ENCODE results near the gene RPL28.
"Not testable (repeated sequence)": the region's sequence is repeated elsewhere in the genome, so short reads cannot be mapped to it uniquely, and the experiment has no call there.

Gene RPL28

DNA sequence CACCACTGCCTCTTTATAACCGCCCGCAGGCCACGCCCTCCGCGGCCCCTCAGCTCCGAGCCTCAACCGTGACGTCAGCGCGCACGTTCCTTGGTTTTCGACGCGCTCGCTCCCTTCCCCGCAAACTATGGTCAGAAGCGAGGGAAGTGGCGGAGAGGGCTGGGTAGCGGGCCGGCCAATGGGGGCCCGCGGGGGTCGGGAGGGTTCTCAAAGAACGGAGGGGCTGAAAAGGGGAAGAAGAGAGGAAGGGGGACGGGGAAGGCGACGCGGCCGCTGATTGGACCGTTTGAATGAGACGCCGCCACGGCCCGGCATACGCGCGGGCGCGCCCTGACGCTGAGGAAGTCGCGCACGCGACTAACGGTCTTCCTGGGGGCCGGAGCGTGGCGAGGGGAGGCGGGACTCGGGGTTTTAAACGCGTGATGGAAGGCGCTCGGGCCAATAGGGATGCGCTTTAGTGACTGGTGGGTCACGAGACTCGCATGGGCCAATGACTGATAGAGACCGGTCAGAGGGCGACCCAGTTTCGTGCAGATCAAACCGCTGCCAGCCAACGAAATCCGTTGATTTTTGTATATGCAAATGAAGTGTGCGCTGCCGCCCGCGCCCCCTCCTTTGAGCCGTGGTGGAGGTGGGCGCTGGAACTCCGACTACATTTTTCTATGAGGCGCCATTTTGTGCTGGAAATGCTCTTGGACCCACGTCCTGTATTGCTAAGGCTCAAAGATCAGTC, 22.2 kb downstream of the RPL28 start:
- Histone ChIP-seq H3K4me1 (no peaks in the 10 kb centered on the region; the same call in 1 of the 2 replicates), H3K4me3 (ENCODE audit: low read depth, low read length) (peak overlapping the region; percentile 51), H3K36me3 (peaks cover 36% of the 10 kb centered on the region), H3K27me3 (no peaks in the 10 kb centered on the region), H3K9me3 (no peaks in the 10 kb centered on the region)
- TF ChIP-seq, protein P1, sequence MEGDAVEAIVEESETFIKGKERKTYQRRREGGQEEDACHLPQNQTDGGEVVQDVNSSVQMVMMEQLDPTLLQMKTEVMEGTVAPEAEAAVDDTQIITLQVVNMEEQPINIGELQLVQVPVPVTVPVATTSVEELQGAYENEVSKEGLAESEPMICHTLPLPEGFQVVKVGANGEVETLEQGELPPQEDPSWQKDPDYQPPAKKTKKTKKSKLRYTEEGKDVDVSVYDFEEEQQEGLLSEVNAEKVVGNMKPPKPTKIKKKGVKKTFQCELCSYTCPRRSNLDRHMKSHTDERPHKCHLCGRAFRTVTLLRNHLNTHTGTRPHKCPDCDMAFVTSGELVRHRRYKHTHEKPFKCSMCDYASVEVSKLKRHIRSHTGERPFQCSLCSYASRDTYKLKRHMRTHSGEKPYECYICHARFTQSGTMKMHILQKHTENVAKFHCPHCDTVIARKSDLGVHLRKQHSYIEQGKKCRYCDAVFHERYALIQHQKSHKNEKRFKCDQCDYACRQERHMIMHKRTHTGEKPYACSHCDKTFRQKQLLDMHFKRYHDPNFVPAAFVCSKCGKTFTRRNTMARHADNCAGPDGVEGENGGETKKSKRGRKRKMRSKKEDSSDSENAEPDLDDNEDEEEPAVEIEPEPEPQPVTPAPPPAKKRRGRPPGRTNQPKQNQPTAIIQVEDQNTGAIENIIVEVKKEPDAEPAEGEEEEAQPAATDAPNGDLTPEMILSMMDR (IDR thresholded peaks at IDR 0.05; ENCODE audit: low read depth, low read length), result no peak
- DNase-seq, result peak; percentile 99

DNA sequence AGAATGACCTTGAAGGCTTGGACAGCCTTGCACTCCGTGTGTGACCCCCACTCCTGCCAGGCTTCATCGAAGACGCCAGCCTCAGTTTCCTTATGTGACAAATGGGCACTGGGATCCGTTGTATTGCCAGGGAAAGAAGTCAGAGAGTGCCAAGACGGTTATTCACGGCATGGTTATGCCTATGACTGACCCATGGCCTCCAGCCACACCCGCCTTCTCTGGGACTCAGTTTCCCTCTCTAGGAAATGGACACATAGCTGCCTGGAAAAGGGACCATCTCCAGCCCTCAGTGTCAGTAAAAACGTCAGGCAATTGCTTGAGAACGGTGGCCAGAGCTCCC, 22.8 kb downstream of the RPL28 start:
- peak overlapping the region; percentile 27 for H3K4me3 ChIP-seq (ENCODE audit: low read depth, low read length)
- H3K4me1 ChIP-seq, result no peaks in the 10 kb centered on the region; the same call in 1 of the 2 replicates
- TF ChIP-seq, protein P1 (IDR thresholded peaks at IDR 0.05; ENCODE audit: low read depth, low read length), result no peak
- no peaks in the 10 kb centered on the region for H3K27me3 ChIP-seq
- no peak for DNase-seq
- peaks cover 31% of the 10 kb centered on the region for H3K36me3 ChIP-seq
- H3K9me3 ChIP-seq, result no peaks in the 10 kb centered on the region

DNA sequence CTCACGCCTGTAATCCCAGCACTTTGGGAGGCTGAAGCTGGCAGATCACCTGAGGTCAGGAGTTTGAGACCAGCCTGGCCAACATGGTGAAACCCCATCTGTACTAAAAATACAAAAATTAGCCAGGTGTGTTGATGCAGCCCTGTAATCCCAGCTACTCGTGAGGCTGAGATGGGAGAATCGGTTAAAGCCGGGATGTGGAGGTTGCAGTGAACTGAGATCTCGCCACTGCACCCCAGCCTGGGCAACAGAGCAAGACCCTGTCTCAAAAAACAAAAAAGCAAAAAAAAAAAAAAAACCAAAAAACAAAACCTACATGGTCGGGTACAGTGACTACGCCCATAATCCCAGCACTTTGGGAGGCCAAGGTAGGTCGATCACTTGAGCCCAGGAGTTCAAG, 23.4 kb downstream of the RPL28 start:
- H3K9me3 ChIP-seq; H3K27me3 ChIP-seq; DNase-seq; H3K4me3 ChIP-seq (ENCODE audit: low read depth, low read length); H3K4me1 ChIP-seq: not testable (repeated sequence)
- peaks cover 24% of the 10 kb centered on the region for H3K36me3 ChIP-seq

DNA sequence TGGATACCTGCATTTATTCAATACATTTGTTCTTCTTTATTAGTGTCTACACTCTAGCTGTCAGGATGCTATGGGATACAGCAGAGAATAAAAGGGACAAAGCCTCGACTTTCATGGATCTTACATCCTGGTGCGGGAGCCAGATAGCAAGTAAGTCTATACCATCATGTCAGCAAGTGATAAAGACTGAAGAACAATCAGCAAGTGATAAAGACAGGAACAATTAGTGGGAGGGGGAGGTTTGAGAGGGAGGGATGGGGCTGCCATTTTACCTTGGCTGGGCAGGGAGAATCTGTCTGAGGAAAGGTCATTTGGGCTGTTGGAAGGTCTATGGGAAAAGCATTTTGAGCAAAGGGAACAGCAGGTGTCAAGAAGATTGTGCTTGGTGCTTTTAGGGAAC, 24.4 kb downstream of the RPL28 start:
- TF ChIP-seq, protein P1 (IDR thresholded peaks at IDR 0.05; ENCODE audit: low read depth, low read length), result no peak
- Histone ChIP-seq H3K36me3 (peaks cover 15% of the 10 kb centered on the region), H3K4me1 (no peaks in the 10 kb centered on the region; the same call in 1 of the 2 replicates), H3K4me3 (ENCODE audit: low read depth, low read length) (no peak overlapping the region), H3K27me3 (no peaks in the 10 kb centered on the region), H3K9me3 (no peaks in the 10 kb centered on the region)
- no peak for DNase-seq

DNA sequence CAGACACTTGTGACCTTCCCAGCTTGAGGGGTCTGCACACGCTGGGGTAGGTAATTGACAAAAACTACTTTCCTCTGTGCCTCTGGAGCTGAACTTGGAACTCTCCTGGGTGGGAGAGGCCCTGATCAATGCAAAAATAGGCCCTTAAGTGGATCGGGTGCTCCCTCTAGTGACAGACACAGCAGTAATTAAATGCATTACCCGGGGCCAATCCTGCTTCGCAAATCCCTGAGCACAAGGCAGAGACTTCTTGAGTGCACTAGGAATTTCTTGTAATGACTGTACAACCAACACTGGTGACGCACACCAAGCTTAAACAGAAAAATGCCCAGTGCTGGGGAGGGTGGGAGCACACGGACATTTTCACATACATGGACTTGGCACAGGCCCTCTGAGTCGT, 32.5 kb downstream of the RPL28 start:
- TF ChIP-seq, protein P1 (IDR thresholded peaks at IDR 0.05; ENCODE audit: low read depth, low read length), result peak; percentile 85
- no peaks in the 10 kb centered on the region for H3K4me1 ChIP-seq
- H3K36me3 ChIP-seq, result no peaks in the 10 kb centered on the region
- no peaks in the 10 kb centered on the region for H3K9me3 ChIP-seq
- no peaks in the 10 kb centered on the region for H3K27me3 ChIP-seq
- no peak overlapping the region for H3K4me3 ChIP-seq (ENCODE audit: low read depth, low read length)
- DNase-seq, result peak; percentile 77

DNA sequence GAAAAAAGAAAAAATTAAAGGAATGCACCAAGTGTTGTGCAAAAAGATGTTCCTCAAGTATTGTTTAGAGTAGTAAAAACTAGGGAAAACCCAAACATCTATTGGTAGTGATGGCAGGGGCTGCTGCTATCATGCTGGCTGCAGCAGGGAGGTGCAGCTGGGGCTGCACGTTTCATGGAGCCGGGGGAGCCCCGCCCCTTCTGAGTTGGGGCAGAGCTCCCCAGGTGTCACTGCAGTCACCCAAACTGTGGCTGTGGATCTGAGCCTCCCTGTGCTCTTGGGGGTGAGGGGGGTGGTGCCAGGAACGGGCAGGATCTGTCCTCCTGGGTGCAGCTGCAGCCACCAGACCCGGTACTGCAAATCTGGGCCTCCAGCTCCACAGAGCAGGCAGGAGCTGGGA, 33.4 kb downstream of the RPL28 start:
- 0 out of 2 replicates have a peak, but pooled peaks cover 3% of the 10 kb centered on the region for H3K27me3 ChIP-seq
- H3K9me3 ChIP-seq, result no peaks in the 10 kb centered on the region
- H3K36me3 ChIP-seq, result no peaks in the 10 kb centered on the region
- DNase-seq, result no peak
- no peak overlapping the region for H3K4me3 ChIP-seq (ENCODE audit: low read depth, low read length)
- TF ChIP-seq, protein P1 (IDR thresholded peaks at IDR 0.05; ENCODE audit: low read depth, low read length), result no peak
- no peaks in the 10 kb centered on the region for H3K4me1 ChIP-seq

Data from BE2C (cell line).